B cell (primary cell): ENCODE data around the gene S100A16. TPM values are rescaled to one million over a fixed set of nuclear protein-coding genes. Genes with fewer than 3 reads are reported as not detected.
A peak's percentile ranks its signal among the peaks of the same experiment; 100 is the strongest.

ENCODE experiments used
- ATAC-seq: fragments of 200-7000 bp; cut with Tn5 transposase; one replicate; pipeline ENCODE4 v1.10.0; 2021; ENCODE audit warnings: low read depth, mild to moderate bottlenecking, moderate number of reproducible peaks, moderate library complexity
- CTCF ChIA-PET: fragments of 350-600 bp; sonication (Branson Sonifier 250); formaldehyde crosslinking; loops from one replicate; lab custom pipeline; 2021; ENCODE audit warnings: antibody characterized with exemption, inconsistent platforms; lab: Charles Lee
- POLR2A ChIA-PET: fragments of 350-600 bp; sonication (Branson Sonifier 250); formaldehyde crosslinking; loops from one replicate; lab custom pipeline; 2021; ENCODE audit warnings: antibody characterized with exemption; lab: Charles Lee
- DNase-seq: peaks from one replicate; pipeline ENCODE4 v3.0.0; 2013
- H2AFZ ChIP-seq: 2 replicates; pipeline ENCODE4 v1.6.1; 2012; ENCODE audit warnings: mild to moderate bottlenecking, low read depth, low read length; ENCODE audit not compliant: insufficient read depth, poor library complexity, severe bottlenecking
- H3K27ac ChIP-seq, 2 donors: 1 replicate in 1 of 2; 2 replicates in 1 of 2; pipeline ENCODE4 v1.5.1; 2012 to 2013; ENCODE audit warnings: low read length in 2 of 2, mild to moderate bottlenecking in 2 of 2, moderate library complexity in 1 of 2
- H3K27me3 ChIP-seq, 4 experiments: fragments of 200-600 bp in 1 of 4; sonication (generic) in 1 of 4; replicated peaks in 1 of 4; 1 replicate in 2 of 4; 2 replicates in 2 of 4; pipeline versions ENCODE4 v1.6.1 to v1.7.0; 2013 to 2016; ENCODE audit warnings: low read length in 3 of 4, mild to moderate bottlenecking in 2 of 4, mixed read lengths in 1 of 4, moderate library complexity in 1 of 4; ENCODE audit not compliant: insufficient read depth in 4 of 4, control insufficient read depth in 3 of 4; ENCODE audit errors: control extremely low read depth in 1 of 4
- H3K36me3 ChIP-seq, 2 experiments: replicated peaks in 1 of 2; 1 replicate in 1 of 2; 2 replicates in 1 of 2; pipeline versions ENCODE4 v1.6.1 to v1.7.1; 2013; ENCODE audit warnings: low read length in 1 of 2; ENCODE audit not compliant: insufficient read depth in 2 of 2, control insufficient read depth in 1 of 2; ENCODE audit errors: control extremely low read depth in 1 of 2, extremely low read depth in 1 of 2
- H3K4me1 ChIP-seq, 2 donors: fragments of 200-600 bp in 1 of 2; sonication (generic) in 1 of 2; 1 replicate in 1 of 2; 2 replicates in 1 of 2; pipeline versions ENCODE4 v1.5.1 to v1.6.1; 2013 to 2017; ENCODE audit warnings: low read length in 2 of 2; ENCODE audit not compliant: control insufficient read depth in 2 of 2, insufficient read depth in 2 of 2
- H3K4me2 ChIP-seq: replicated peaks from 2 replicates; pipeline ENCODE3; 2012; ENCODE audit warnings: mild to moderate bottlenecking, low read depth, low read length; ENCODE audit not compliant: poor library complexity, severe bottlenecking
- H3K4me3 ChIP-seq, 5 experiments: fragments of 200-600 bp in 1 of 5; sonication (generic) in 1 of 5; 1 replicate in 3 of 5; 2 replicates in 2 of 5; pipeline versions ENCODE4 v1.5.1 to v1.7.0; 2011 to 2016; ENCODE audit warnings: low read length in 4 of 5, mild to moderate bottlenecking in 4 of 5, low read depth in 2 of 5, control low read depth in 1 of 5, moderate library complexity in 1 of 5; ENCODE audit not compliant: insufficient read depth in 1 of 5; ENCODE audit errors: control extremely low read depth in 1 of 5, extremely low read depth in 1 of 5
- H3K79me2 ChIP-seq: fragments of 200-600 bp; sonication (generic); one replicate; pipeline ENCODE4 v1.6.0; 2016; ENCODE audit warnings: low read length; ENCODE audit not compliant: control insufficient read depth, insufficient read depth
- H3K9ac ChIP-seq: fragments of 200-600 bp; sonication (generic); 2 replicates; pipeline ENCODE4 v1.6.1; 2017; ENCODE audit warnings: mild to moderate bottlenecking, low read length, moderate library complexity
- H3K9me3 ChIP-seq, 3 donors: one replicate each; pipeline versions ENCODE4 v1.6.1 to v1.7.1; 2013; ENCODE audit warnings: low read length in 2 of 3; ENCODE audit not compliant: control insufficient read depth in 2 of 3, insufficient read depth in 1 of 3; ENCODE audit errors: control extremely low read depth in 1 of 3
- H4K20me1 ChIP-seq: 2 replicates; pipeline ENCODE4 v1.6.0; 2012; ENCODE audit warnings: mild to moderate bottlenecking, low read length; ENCODE audit not compliant: insufficient read depth, control insufficient read depth, poor library complexity, severe bottlenecking
- H3K27ac Mint-ChIP-seq: one replicate; pipeline ENCODE4 v1.8.0; 2021; ENCODE audit warnings: mixed read lengths
- H3K27me3 Mint-ChIP-seq: one replicate; pipeline ENCODE4 v1.8.0; 2021; ENCODE audit warnings: mixed read lengths
- H3K4me1 Mint-ChIP-seq: one replicate; pipeline ENCODE4 v1.8.0; 2021; ENCODE audit warnings: mixed read lengths
- H3K4me3 Mint-ChIP-seq: one replicate; pipeline ENCODE4 v1.8.0; 2021; ENCODE audit warnings: mixed read lengths
- H3K9me3 Mint-ChIP-seq: one replicate; pipeline ENCODE4 v1.8.0; 2022; ENCODE audit warnings: mixed read lengths; ENCODE audit not compliant: insufficient read depth
- CTCF ChIP-seq: fragments of 200-600 bp; IDR thresholded peaks from one replicate; pipeline ENCODE4 v1.8.0; 2022; ENCODE audit warnings: antibody characterized with exemption, mild to moderate bottlenecking
- EZH2 ChIP-seq: IDR thresholded peaks from 2 replicates; pipeline ENCODE4 v1.6.1; 2012; ENCODE audit warnings: borderline replicate concordance, low read depth, mild to moderate bottlenecking, moderate library complexity, low read length; ENCODE audit not compliant: insufficient read depth, poor library complexity, severe bottlenecking
- WGBS: methylation state at CpG from one replicate; pipeline ENCODE4 v1.1.5; 2013; ENCODE audit warnings: missing lambda C conversion rate; ENCODE audit not compliant: insufficient coverage; 5-methylcytosine and 5-hydroxymethylcytosine counted together
- intact Hi-C: fragments of 100-400 bp; cut with micrococcal nuclease; formaldehyde crosslinking; loops from one replicate; pipeline ENCODE4 v1.10.0; 2022
- polyA plus RNA-seq: library from polyadenylated mRNA; depleted of rRNA; stranded (reverse); fragments of >200 nt; gene quantifications from 2 replicates; pipeline ENCODE4 v1.2.3, GENCODE V29; 2012
- total RNA-seq, 2 donors: library from RNA; stranded (reverse); fragments of 120-200 nt in 1 of 2; gene quantifications; 1 replicate in 1 of 2; 2 replicates in 1 of 2; pipeline versions ENCODE4 v1.2.3 to v1.2.4, GENCODE V29; 2013 to 2022

Gene S100A16
- total and polyA plus RNA-seq, 2 donors (not counting 1 experiment from before 2014, with no cell fraction given) = not detected

- TF ChIP-seq EZH2 (no peak), CTCF (no peak)
- Mint-ChIP-seq H3K27me3 (no peaks in the 10 kb centered on the region), H3K4me1 (peaks cover 42% of the 10 kb centered on the region), H3K27ac (peak overlapping the region; percentile 100), H3K9me3 (no peaks in the 10 kb centered on the region), H3K4me3 (peak overlapping the region; percentile 97)
- intact Hi-C loops = loop anchor here (1.0 to 10.0 kb wide), 6 partner anchors 35 to 150 kb away; partner anchors contain the start of gene S100A6
- ATAC-seq = no peak
- no peaks in the 10 kb centered on the region for H3K27me3 ChIP-seq
- peaks cover 40% of the 10 kb centered on the region for H3K79me2 ChIP-seq
- no peak for DNase-seq
- peaks cover 9 to 30% of the 10 kb centered on the region in 2 donors for H3K4me1 ChIP-seq
- H4K20me1 ChIP-seq = peaks cover 17% of the 10 kb centered on the region
- ChIA-PET CTCF (interaction anchor here (0.9 to 3.3 kb wide), 5 partner anchors 29 to 639 kb away, joined by 3 to 32 read pairs (median 6); no protein-coding TSS in a partner anchor), POLR2A (interaction anchor here (0.8 to 2.7 kb wide), 23 partner anchors 10 to 587 kb away, joined by 3 to 17 read pairs (median 5); partner anchors contain the start of genes CREB3L4, ILF2, INTS3 and JTB)
- no peak overlapping the region for H2AFZ ChIP-seq
- peak overlapping the region; percentile 99 for H3K9ac ChIP-seq
- peak overlapping the region; percentile 97 to 99 for H3K27ac ChIP-seq
- H3K9me3 ChIP-seq = peaks cover 0 to 7% (median 0%) of the 10 kb centered on the region in 3 donors
- peak overlapping the region; percentile 76 for H3K4me2 ChIP-seq
- peaks cover 15 to 25% of the 10 kb centered on the region in 2 experiments for H3K36me3 ChIP-seq
- peak overlapping the region in 4 of 5 experiments; percentile 41 to 100 (median 94) for H3K4me3 ChIP-seq
- WGBS = 70% methylated on average over 11 of the region's 18 CpGs
These were observed 20.3 kb upstream of the S100A16 start for GRCh38 chr1:153633161-153633753.
